SK-N-SH (cell line): ENCODE results near the gene KCNG4. TPM values are rescaled to one million over a fixed set of nuclear protein-coding genes. Genes with fewer than 3 reads are reported as not detected.

ENCODE experiments used
- CTCF ChIA-PET: fragments of 300-600, 350-600 bp; formaldehyde crosslinking; extraction: SDS; loops from one replicate; lab custom pipeline; 2021; lab: Yijun Ruan, JAX
- POLR2A ChIA-PET: fragments of 350-600 bp; sonication (Branson Sonifier 250); formaldehyde crosslinking; extraction: SDS; loops from one replicate; lab custom pipeline; 2020; ENCODE audit warnings: antibody characterized with exemption, inconsistent platforms; lab: Yijun Ruan, JAX
- DNase-seq: peaks from one replicate; pipeline ENCODE4 v3.0.0; 2012
- H2AFZ ChIP-seq: fragments of 200-600 bp; sonication (generic); 2 replicates; pipeline ENCODE4 v1.8.1; 2016; ENCODE audit warnings: antibody characterized with exemption, mild to moderate bottlenecking, low read depth
- H3F3A ChIP-seq: fragments of 200-600 bp; sonication (generic); replicated peaks from 2 replicates; pipeline ENCODE3; 2016; ENCODE audit warnings: antibody characterized with exemption, mild to moderate bottlenecking; ENCODE audit not compliant: insufficient read depth
- H3K27ac ChIP-seq, 2 experiments: fragments of 200-500 bp in 1 of 2; fragments of 200-600 bp in 1 of 2; sonication (Bioruptor generic) in 1 of 2; sonication (generic), shearing (Covaris generic) in 1 of 2; 2 replicates each; pipeline versions ENCODE4 v1.5.1 to v1.6.1; 2014 to 2016; ENCODE audit warnings: low read depth in 2 of 2, inconsistent platforms in 1 of 2, low read length in 1 of 2, mild to moderate bottlenecking in 1 of 2, mixed read lengths in 1 of 2
- H3K27me3 ChIP-seq: fragments of 200-600 bp; sonication (generic), shearing (Covaris generic); 2 replicates; pipeline ENCODE4 v1.6.1; 2016; ENCODE audit warnings: mixed run types; ENCODE audit not compliant: insufficient read depth
- H3K36me3 ChIP-seq, 2 experiments: fragments of 200-500 bp in 1 of 2; fragments of 200-600 bp in 1 of 2; sonication (Bioruptor generic) in 1 of 2; sonication (generic) in 1 of 2; replicated peaks in 1 of 2; 2 replicates each; pipeline versions ENCODE3 to v1.5.1; 2014 to 2016; ENCODE audit warnings: low read length in 1 of 2, mild to moderate bottlenecking in 1 of 2; ENCODE audit not compliant: insufficient read depth in 2 of 2, control insufficient read depth in 1 of 2
- H3K4me1 ChIP-seq, 2 experiments: fragments of 200-500 bp in 1 of 2; fragments of 200-600 bp in 1 of 2; sonication (Bioruptor generic) in 1 of 2; sonication (generic), shearing (Covaris generic) in 1 of 2; 2 replicates each; pipeline versions ENCODE4 v1.5.1 to v1.6.1; 2014 to 2016; ENCODE audit warnings: low read depth in 1 of 2, low read length in 1 of 2, mixed run types in 1 of 2; ENCODE audit not compliant: insufficient read depth in 2 of 2, control insufficient read depth in 1 of 2
- H3K4me2 ChIP-seq: fragments of 200-600 bp; sonication (generic), shearing (Covaris generic); 2 replicates; pipeline ENCODE4 v1.6.1; 2017; ENCODE audit warnings: mixed run types
- H3K4me3 ChIP-seq, 2 experiments: fragments of 200-500 bp in 1 of 2; fragments of 200-600 bp in 1 of 2; sonication (Bioruptor generic) in 1 of 2; sonication (generic), shearing (Covaris generic) in 1 of 2; 2 replicates each; pipeline versions ENCODE4 v1.5.1 to v1.8.1; 2014 to 2016; ENCODE audit warnings: low read depth in 2 of 2, inconsistent platforms in 1 of 2, low read length in 1 of 2, mild to moderate bottlenecking in 1 of 2, mixed read lengths in 1 of 2, moderate library complexity in 1 of 2
- H3K79me2 ChIP-seq: fragments of 200-600 bp; sonication (generic); 2 replicates; pipeline ENCODE4 v1.8.1; 2017; ENCODE audit warnings: mild to moderate bottlenecking; ENCODE audit not compliant: insufficient read depth
- H3K9ac ChIP-seq: fragments of 200-600 bp; sonication (generic); 2 replicates; pipeline ENCODE4 v1.6.1; 2017; ENCODE audit warnings: mixed run types
- H3K9me2 ChIP-seq: fragments of 200-600 bp; sonication (generic); 2 replicates; pipeline ENCODE4 v1.6.1; 2017; ENCODE audit warnings: mixed run types
- H3K9me3 ChIP-seq: fragments of 200-600 bp; sonication (generic); 2 replicates; pipeline ENCODE4 v1.6.1; 2017; ENCODE audit warnings: mixed run types, mild to moderate bottlenecking, moderate library complexity
- H4K20me1 ChIP-seq: fragments of 200-600 bp; sonication (generic); 2 replicates; pipeline ENCODE4 v1.6.1; 2017; ENCODE audit warnings: mild to moderate bottlenecking, mixed run types; ENCODE audit not compliant: insufficient read depth
- CHD2 ChIP-seq: fragments of 150-350 bp; IDR thresholded peaks from 2 replicates; pipeline ENCODE4 v1.6.1; 2018; ENCODE audit warnings: low read length; ENCODE audit not compliant: partially characterized antibody
- EZH2phosphoT487 ChIP-seq: fragments of 200-600 bp; sonication (generic); IDR thresholded peaks from 2 replicates; pipeline ENCODE4 v1.6.1; 2017; ENCODE audit warnings: low read depth, mixed run types, mild to moderate bottlenecking, antibody characterized with exemption, moderate library complexity, borderline replicate concordance
- FOXJ3 ChIP-seq: sonication (generic); formaldehyde crosslinking; IDR thresholded peaks from 2 replicates; pipeline ENCODE4 v1.5.1; 2020; ENCODE audit warnings: mild to moderate bottlenecking, missing genetic modification reagents
- GATA2 ChIP-seq: sonication (generic); formaldehyde crosslinking; IDR thresholded peaks from 2 replicates; pipeline ENCODE4 v1.5.0; 2020; ENCODE audit warnings: mild to moderate bottlenecking, missing genetic modification reagents
- MEF2A ChIP-seq: IDR thresholded peaks from 2 replicates; pipeline ENCODE4 v1.4.0; 2012; ENCODE audit warnings: low read depth, borderline replicate concordance
- NFIC ChIP-seq: IDR thresholded peaks from 2 replicates; pipeline ENCODE4 v1.4.0; 2012; ENCODE audit warnings: borderline replicate concordance
- NRF1 ChIP-seq: IDR thresholded peaks from 2 replicates; pipeline ENCODE4 v1.6.1; 2012; ENCODE audit warnings: low read depth, mild to moderate bottlenecking, low read length
- RAD21 ChIP-seq: IDR thresholded peaks from 2 replicates; pipeline ENCODE4 v1.6.1; 2012; ENCODE audit warnings: mild to moderate bottlenecking, low read length
- RCOR1 ChIP-seq: fragments of 150-350 bp; IDR thresholded peaks from 2 replicates; pipeline ENCODE4 v1.6.1; 2017; ENCODE audit warnings: antibody characterized with exemption, low read length
- RFX5 ChIP-seq: IDR thresholded peaks from 2 replicates; pipeline ENCODE4 v1.6.1; 2012; ENCODE audit warnings: mild to moderate bottlenecking, improper control_type of control experiment, low read length
- RXRA ChIP-seq: IDR thresholded peaks from 2 replicates; pipeline ENCODE4 v1.4.0; 2012; ENCODE audit warnings: low read depth, mild to moderate bottlenecking, borderline replicate concordance
- SIN3A ChIP-seq: IDR thresholded peaks from 2 replicates; pipeline ENCODE4 v1.6.1; 2012; ENCODE audit warnings: low read depth, mild to moderate bottlenecking, low read length, moderate library complexity, borderline replicate concordance
- USF2 ChIP-seq: fragments of 150-350 bp; IDR thresholded peaks from 2 replicates; pipeline ENCODE4 v1.6.1; 2017; ENCODE audit warnings: antibody characterized with exemption, low read length, low read depth, borderline replicate concordance
- YY1 ChIP-seq: IDR thresholded peaks from 2 replicates; pipeline ENCODE4 v1.4.0; 2012; ENCODE audit warnings: low read depth, mild to moderate bottlenecking
- WGBS: methylation state at CpG from one replicate; pipeline ENCODE4 v1.1.6; 2017; ENCODE audit warnings: low lambda C conversion rate; 5-methylcytosine and 5-hydroxymethylcytosine counted together
- polyA plus RNA-seq, 3 experiments: library from polyadenylated mRNA; depleted of rRNA; stranded (reverse); fragments of >200 nt; gene quantifications; 2 replicates each; pipeline ENCODE4 v1.2.3, GENCODE V29; 2012
- TF ChIP-seq, protein P1 (sequence below): IDR thresholded peaks from 2 replicates; pipeline ENCODE4 v1.4.0; 2012; ENCODE audit warnings: low read depth, borderline replicate concordance
- TF ChIP-seq, protein P2 (sequence below): IDR thresholded peaks from 2 replicates; pipeline ENCODE4 v1.4.0; 2012; ENCODE audit warnings: low read depth
- TF ChIP-seq, protein P3 (sequence below): fragments of 150-350 bp; IDR thresholded peaks from 2 replicates; pipeline ENCODE4 v1.6.1; 2016; ENCODE audit warnings: mild to moderate bottlenecking, low read depth, low read length
- TF ChIP-seq, protein P4 (sequence below): IDR thresholded peaks from 2 replicates; pipeline ENCODE4; 2012

KCNG4 gene
- polyA plus RNA-seq, 1 of the 3 experiments (the other 2 are of a cell fraction): not detected

GRCh38 chr16:84281074-84281473, 41.3 kb upstream of the KCNG4 start:
- POLR2A ChIA-PET: no interaction called here
- CTCF ChIA-PET: interaction anchor here (2.5 kb wide), 1 partner anchor 27 kb away, joined by 15 read pairs; no protein-coding TSS in a partner anchor

DNA sequence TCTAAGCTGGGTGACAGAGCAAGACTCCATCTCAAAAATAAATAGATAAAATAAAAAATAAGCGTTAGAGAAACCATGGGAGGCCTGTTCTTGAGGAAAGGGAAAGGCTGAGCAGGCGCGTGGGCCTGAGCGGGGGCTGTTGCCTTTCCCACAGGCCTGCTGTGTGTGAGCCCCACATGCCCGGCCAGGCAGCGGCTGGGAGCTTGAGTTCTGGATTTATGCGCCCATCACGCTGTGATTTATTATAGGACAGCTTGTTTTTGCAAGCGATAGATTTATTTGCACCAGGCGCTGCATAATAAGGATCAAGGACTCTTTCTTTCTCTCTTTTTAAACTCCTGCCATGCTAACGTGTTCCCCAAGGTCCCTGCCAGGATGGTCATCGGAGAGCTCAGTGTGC, 40.1 kb upstream of the KCNG4 start:
- Histone ChIP-seq H3K27me3 (no peaks in the 10 kb centered on the region), H3K79me2 (no peaks in the 10 kb centered on the region), H3F3A (no peaks in the 10 kb centered on the region)
- DNase-seq: no peak
- TF ChIP-seq, protein P1, sequence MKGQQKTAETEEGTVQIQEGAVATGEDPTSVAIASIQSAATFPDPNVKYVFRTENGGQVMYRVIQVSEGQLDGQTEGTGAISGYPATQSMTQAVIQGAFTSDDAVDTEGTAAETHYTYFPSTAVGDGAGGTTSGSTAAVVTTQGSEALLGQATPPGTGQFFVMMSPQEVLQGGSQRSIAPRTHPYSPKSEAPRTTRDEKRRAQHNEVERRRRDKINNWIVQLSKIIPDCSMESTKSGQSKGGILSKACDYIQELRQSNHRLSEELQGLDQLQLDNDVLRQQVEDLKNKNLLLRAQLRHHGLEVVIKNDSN: no peak
- TF ChIP-seq GATA2 (CRISPR knock-in tag): no peak
- TF ChIP-seq, protein P2, sequence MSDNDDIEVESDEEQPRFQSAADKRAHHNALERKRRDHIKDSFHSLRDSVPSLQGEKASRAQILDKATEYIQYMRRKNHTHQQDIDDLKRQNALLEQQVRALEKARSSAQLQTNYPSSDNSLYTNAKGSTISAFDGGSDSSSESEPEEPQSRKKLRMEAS: no peak
- no peak for TF ChIP-seq FOXJ3 (CRISPR knock-in tag)
- TF ChIP-seq RFX5: no peak
- no peak for TF ChIP-seq SIN3A
- TF ChIP-seq RXRA: no peak
- TF ChIP-seq RAD21: no peak
- TF ChIP-seq YY1: no peak
- no peak for TF ChIP-seq USF2
- TF ChIP-seq MEF2A: no peak
- TF ChIP-seq EZH2phosphoT487: no peak
- TF ChIP-seq, protein P3, sequence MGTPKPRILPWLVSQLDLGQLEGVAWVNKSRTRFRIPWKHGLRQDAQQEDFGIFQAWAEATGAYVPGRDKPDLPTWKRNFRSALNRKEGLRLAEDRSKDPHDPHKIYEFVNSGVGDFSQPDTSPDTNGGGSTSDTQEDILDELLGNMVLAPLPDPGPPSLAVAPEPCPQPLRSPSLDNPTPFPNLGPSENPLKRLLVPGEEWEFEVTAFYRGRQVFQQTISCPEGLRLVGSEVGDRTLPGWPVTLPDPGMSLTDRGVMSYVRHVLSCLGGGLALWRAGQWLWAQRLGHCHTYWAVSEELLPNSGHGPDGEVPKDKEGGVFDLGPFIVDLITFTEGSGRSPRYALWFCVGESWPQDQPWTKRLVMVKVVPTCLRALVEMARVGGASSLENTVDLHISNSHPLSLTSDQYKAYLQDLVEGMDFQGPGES: no peak
- TF ChIP-seq NRF1: no peak
- no peak for TF ChIP-seq RCOR1
- no peak for TF ChIP-seq NFIC
- TF ChIP-seq, all 33 proteins: peak for 0
- POLR2A ChIA-PET: no interaction called here
- Histone ChIP-seq H3K27ac (no peak overlapping the region), H3K4me1 (peaks cover 0 to 7% of the 10 kb centered on the region in 2 experiments; a peak in 1 of 4 replicates), H3K36me3 (no peaks in the 10 kb centered on the region), H3K4me3 (no peak overlapping the region), H3K9me3 (no peaks in the 10 kb centered on the region), H3K9ac (no peak overlapping the region), H3K4me2 (no peak overlapping the region), H4K20me1 (no peaks in the 10 kb centered on the region), H3K9me2 (no peaks in the 10 kb centered on the region), H2AFZ (no peak overlapping the region)
- CTCF ChIA-PET: interaction anchor here (1.2 to 2.5 kb wide), 4 partner anchors 28 to 343 kb away, joined by 3 to 15 read pairs (median 4); no protein-coding TSS in a partner anchor
- WGBS: 78% methylated on average over 12 of the region's 12 CpGs

More at GRCh38 chr16:84281074-84281473, 41.3 kb upstream of the KCNG4 start:
- peaks cover 0 to 7% of the 10 kb centered on the region in 2 experiments; a peak in 1 of 4 replicates for H3K4me1 ChIP-seq
- no peaks in the 10 kb centered on the region for H3K9me3 ChIP-seq
- no peaks in the 10 kb centered on the region for H3K27me3 ChIP-seq
- no peak overlapping the region for H3K4me2 ChIP-seq
- peak; percentile 50 for DNase-seq
- no peaks in the 10 kb centered on the region for H3K36me3 ChIP-seq
- no peak overlapping the region for H3K27ac ChIP-seq
- H3K4me3 ChIP-seq: no peak overlapping the region
- H2AFZ ChIP-seq: no peak overlapping the region
- 77% methylated on average over 3 of the region's 3 CpGs for WGBS
- H4K20me1 ChIP-seq: no peaks in the 10 kb centered on the region
- H3F3A ChIP-seq: no peaks in the 10 kb centered on the region
- no peak for TF ChIP-seq CHD2
- TF ChIP-seq, protein P4, sequence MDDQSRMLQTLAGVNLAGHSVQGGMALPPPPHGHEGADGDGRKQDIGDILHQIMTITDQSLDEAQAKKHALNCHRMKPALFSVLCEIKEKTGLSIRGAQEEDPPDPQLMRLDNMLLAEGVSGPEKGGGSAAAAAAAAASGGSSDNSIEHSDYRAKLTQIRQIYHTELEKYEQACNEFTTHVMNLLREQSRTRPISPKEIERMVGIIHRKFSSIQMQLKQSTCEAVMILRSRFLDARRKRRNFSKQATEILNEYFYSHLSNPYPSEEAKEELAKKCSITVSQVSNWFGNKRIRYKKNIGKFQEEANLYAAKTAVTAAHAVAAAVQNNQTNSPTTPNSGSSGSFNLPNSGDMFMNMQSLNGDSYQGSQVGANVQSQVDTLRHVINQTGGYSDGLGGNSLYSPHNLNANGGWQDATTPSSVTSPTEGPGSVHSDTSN: peak; percentile 91
- TF ChIP-seq, all 33 proteins: peak for 1
- no peaks in the 10 kb centered on the region for H3K9me2 ChIP-seq
- H3K79me2 ChIP-seq: no peaks in the 10 kb centered on the region
- H3K9ac ChIP-seq: no peak overlapping the region
